Heart left ventricle (tissue), 13 donors: Measurements from ENCODE around the gene RRBP1.

ENCODE experiments used
- CTCF ChIP-seq, 12 donors: fragments of 200-600 bp; sonication (generic) in 4 of 12; IDR thresholded peaks; one replicate each; pipeline versions ENCODE4 v1.5.0 to v1.8.0; 2018 to 2022; ENCODE audit warnings: antibody characterized with exemption in 12 of 12, mild to moderate bottlenecking in 5 of 12
- POLR2A ChIP-seq, 2 donors: fragments of 450-650 bp; IDR thresholded peaks; one replicate each; pipeline ENCODE4 v1.6.1; 2017; ENCODE audit warnings: antibody characterized with exemption in 2 of 2, mild to moderate bottlenecking in 2 of 2, moderate library complexity in 2 of 2
- donor health status: ischemic (EF 13 %, LVEDD 7.1; RV severe dilation, severe dysfunction).
- donor health status: DM: no; HTN: yes; CAD: no.
- donor health status: DM: no; HTN: no; CAD: no.
- donor health status: ischemic (EF 25% LVEDD 6.9; RV normal size, moderate dysfunction).
- donor health status: ischemic (EF 25% LVEDD 5.7; RV mildly dilated, moderate dysfunction).
- donor health status: ischemic (EF 35%, LVEDD 5.7; RV mildly dilated, moderate dysfunction).
- donor health status: nonischemic (EF 11% LVEDD 7.7; RV severe dilation, severe dysfunction).
- donor health status: DM: yes; HTN: yes; CAD: no.
- donor health status: PGD.
- donor health status: ischemic (EF 29% LVEDD 5.4; RV normal size, mild dysfunction).
- donor health status: nonischemic (EF 23%, LVEDD 6.1; RV moderate dilation, normal function).

GRCh38 chr20:17618673-17619013 lies 63.4 kb downstream of the RRBP1 start:
- no peak for TF ChIP-seq POLR2A (IDR thresholded peaks at IDR 0.05)
- no peak for TF ChIP-seq CTCF (IDR thresholded peaks at IDR 0.05)
